Neuron (in vitro differentiated cells): ENCODE data around the gene RPRD2.

ENCODE experiments used
- H2AFZ ChIP-seq: one replicate; pipeline ENCODE4 v1.6.1; 2013; ENCODE audit warnings: low read depth, mild to moderate bottlenecking, inconsistent platforms, low read length, moderate library complexity
- H3K27me3 ChIP-seq: one replicate; pipeline ENCODE4 v1.6.1; 2013; ENCODE audit warnings: low read length; ENCODE audit not compliant: insufficient read depth
- H3K36me3 ChIP-seq: one replicate; pipeline ENCODE4 v1.6.1; 2013; ENCODE audit warnings: low read length; ENCODE audit not compliant: insufficient read depth
- H3K4me1 ChIP-seq: one replicate; pipeline ENCODE4 v1.6.1; 2013; ENCODE audit warnings: low read length; ENCODE audit not compliant: insufficient read depth
- H3K4me3 ChIP-seq: 2 replicates; pipeline ENCODE4 v1.5.1; 2013; ENCODE audit warnings: mild to moderate bottlenecking, low read length, moderate library complexity
- H3K9me3 ChIP-seq: one replicate; pipeline ENCODE4 v1.6.1; 2013; ENCODE audit warnings: low read length

RPRD2 gene

GRCh38 chr1:150405660-150406059 is 41.7 kb downstream of the RPRD2 start:
- Histone ChIP-seq H3K36me3 (no peaks in the 10 kb centered on the region), H3K4me1 (no peaks in the 10 kb centered on the region), H3K9me3 (no peaks in the 10 kb centered on the region), H3K27me3 (no peaks in the 10 kb centered on the region), H3K4me3 (no peak overlapping the region), H2AFZ (no peak overlapping the region)

- Histone ChIP-seq H3K9me3 (no peaks in the 10 kb centered on the region), H3K4me3 (no peak overlapping the region), H3K27me3 (no peaks in the 10 kb centered on the region), H2AFZ (no peak overlapping the region), H3K4me1 (no peaks in the 10 kb centered on the region), H3K36me3 (no peaks in the 10 kb centered on the region)
Measured at GRCh38 chr1:150406483-150406882, 42.5 kb downstream of the RPRD2 start.

DNA sequence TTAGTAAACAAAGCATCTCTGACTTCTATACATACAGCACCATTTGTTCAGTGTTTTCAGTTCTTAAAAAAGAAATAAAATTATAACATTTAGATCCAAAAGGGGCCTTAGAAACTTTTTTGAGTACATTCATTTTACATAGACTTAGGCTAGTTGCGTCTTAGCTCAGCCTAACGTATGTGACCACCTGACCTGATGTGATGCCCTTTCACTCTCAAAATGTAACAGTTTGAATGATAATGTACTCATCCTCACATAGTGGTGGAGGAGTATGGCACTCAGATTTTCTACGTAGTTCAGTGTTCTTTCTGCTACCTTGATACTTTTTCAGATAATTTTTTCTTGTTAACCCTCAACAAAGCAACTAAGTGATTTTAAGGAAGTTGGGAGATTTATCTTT is 43.4 kb downstream of the RPRD2 start:
- no peaks in the 10 kb centered on the region for H3K9me3 ChIP-seq
- no peaks in the 10 kb centered on the region for H3K27me3 ChIP-seq
- no peak overlapping the region for H3K4me3 ChIP-seq
- H3K4me1 ChIP-seq: no peaks in the 10 kb centered on the region
- no peak overlapping the region for H2AFZ ChIP-seq
- H3K36me3 ChIP-seq: no peaks in the 10 kb centered on the region

DNA sequence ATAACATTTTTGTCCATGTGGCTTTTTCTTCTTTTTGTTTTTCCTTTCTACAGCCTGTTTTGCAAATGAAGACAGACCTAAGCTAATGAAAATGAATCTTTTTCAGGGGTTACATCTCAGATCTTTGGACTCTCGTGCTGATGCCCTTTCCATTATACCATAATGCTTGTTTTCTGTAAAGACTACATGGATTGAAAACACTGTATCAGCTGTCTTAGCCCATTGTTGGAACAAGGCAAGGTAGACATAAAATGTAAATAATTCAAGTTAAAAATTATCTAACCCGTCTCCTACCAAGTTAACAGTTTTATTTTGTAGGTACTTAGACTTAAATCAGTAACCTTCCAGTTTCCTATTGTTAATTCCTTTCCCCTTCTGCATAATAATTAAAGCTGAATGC is 44.9 kb downstream of the RPRD2 start:
- H3K4me3 ChIP-seq: no peak overlapping the region
- H3K27me3 ChIP-seq: no peaks in the 10 kb centered on the region
- H3K4me1 ChIP-seq: no peaks in the 10 kb centered on the region
- no peaks in the 10 kb centered on the region for H3K36me3 ChIP-seq
- H2AFZ ChIP-seq: no peak overlapping the region
- no peaks in the 10 kb centered on the region for H3K9me3 ChIP-seq

DNA sequence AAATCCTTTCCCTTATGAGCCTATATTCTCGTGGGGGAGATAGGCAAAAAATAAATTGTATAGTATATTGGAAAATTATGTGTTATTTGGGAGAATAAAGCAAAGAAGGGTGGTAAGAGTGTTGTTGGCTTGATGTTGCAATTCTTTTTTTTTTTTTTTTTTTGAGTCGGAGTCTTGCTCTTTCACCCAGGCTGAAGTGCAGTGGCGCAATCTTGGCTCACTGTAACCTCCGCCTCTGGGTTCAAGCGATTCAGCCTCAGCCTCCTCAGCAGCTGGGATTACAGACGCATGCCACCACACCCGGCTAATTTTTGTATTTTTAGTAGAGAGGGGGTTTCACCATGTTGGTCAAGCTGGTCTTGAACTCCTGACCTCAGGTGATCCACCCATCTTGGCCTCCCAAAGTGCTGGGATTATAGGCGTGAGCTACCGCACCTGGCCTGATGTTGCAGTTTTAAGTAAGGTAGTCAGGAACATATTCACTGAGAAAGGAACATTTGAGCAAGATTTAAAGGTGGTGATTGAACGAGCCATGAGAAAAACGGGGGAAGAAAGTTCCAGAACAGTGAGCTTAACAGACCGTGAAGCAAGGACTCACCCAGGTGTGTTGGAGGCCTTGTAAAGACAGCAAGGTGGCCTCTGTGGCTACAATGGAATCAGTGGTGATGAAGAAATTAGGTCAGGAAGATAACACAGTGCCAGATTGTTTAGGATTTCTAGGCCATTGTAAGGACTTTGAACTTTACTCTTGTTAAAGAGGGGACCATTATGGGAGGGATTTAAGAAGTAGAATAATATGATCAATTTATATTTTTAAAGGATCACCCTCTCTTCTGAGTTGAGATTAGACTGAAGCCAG is 45.8 kb downstream of the RPRD2 start:
- Histone ChIP-seq H2AFZ (no peak overlapping the region), H3K9me3 (no peaks in the 10 kb centered on the region), H3K4me3 (no peak overlapping the region), H3K4me1 (no peaks in the 10 kb centered on the region), H3K27me3 (no peaks in the 10 kb centered on the region), H3K36me3 (no peaks in the 10 kb centered on the region)

GRCh38 chr1:150410582-150411101 is 46.7 kb downstream of the RPRD2 start:
- Histone ChIP-seq H2AFZ (no peak overlapping the region), H3K4me1 (no peaks in the 10 kb centered on the region), H3K4me3 (no peak overlapping the region), H3K27me3 (no peaks in the 10 kb centered on the region), H3K36me3 (no peaks in the 10 kb centered on the region), H3K9me3 (no peaks in the 10 kb centered on the region)

GRCh38 chr1:150414592-150414991 is 50.6 kb downstream of the RPRD2 start:
- no peak overlapping the region for H3K4me3 ChIP-seq
- no peak overlapping the region for H2AFZ ChIP-seq
- peaks cover 15% of the 10 kb centered on the region for H3K36me3 ChIP-seq
- no peaks in the 10 kb centered on the region for H3K27me3 ChIP-seq
- no peaks in the 10 kb centered on the region for H3K9me3 ChIP-seq
- H3K4me1 ChIP-seq: no peaks in the 10 kb centered on the region

- Histone ChIP-seq H2AFZ (no peak overlapping the region), H3K4me1 (no peaks in the 10 kb centered on the region), H3K36me3 (peaks cover 26% of the 10 kb centered on the region), H3K9me3 (no peaks in the 10 kb centered on the region), H3K27me3 (no peaks in the 10 kb centered on the region), H3K4me3 (no peak overlapping the region)
Measured at GRCh38 chr1:150415800-150416199, 51.9 kb downstream of the RPRD2 start.

GRCh38 chr1:150420560-150421265 is 56.8 kb downstream of the RPRD2 start:
- no peak overlapping the region for H2AFZ ChIP-seq
- no peaks in the 10 kb centered on the region for H3K4me1 ChIP-seq
- H3K36me3 ChIP-seq: peaks cover 44% of the 10 kb centered on the region
- H3K27me3 ChIP-seq: no peaks in the 10 kb centered on the region
- no peaks in the 10 kb centered on the region for H3K9me3 ChIP-seq
- no peak overlapping the region for H3K4me3 ChIP-seq

DNA sequence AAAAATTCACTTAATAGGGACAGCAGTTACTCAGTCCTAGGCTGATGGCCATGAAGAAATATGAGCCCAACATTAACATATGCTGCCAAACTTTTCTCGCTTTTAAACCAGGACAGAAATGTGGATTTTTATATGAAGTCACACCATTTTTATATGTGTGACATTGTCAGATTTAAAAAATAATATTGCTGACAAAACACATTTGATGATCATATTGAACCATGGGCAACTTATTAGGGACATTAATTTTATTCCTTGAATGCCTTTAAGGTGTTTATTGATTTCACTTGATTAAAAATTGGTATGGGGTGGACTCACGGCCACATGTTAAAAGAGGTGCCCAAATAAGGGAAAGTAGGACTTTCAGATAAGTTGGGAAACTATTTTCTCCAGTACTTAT is 58.6 kb downstream of the RPRD2 start:
- Histone ChIP-seq H3K27me3 (no peaks in the 10 kb centered on the region), H3K36me3 (peaks cover 44% of the 10 kb centered on the region), H3K4me1 (no peaks in the 10 kb centered on the region), H3K4me3 (no peak overlapping the region), H2AFZ (no peak overlapping the region), H3K9me3 (no peaks in the 10 kb centered on the region)

- Histone ChIP-seq H3K27me3 (no peaks in the 10 kb centered on the region), H3K4me1 (no peaks in the 10 kb centered on the region), H2AFZ (no peak overlapping the region), H3K4me3 (no peak overlapping the region), H3K36me3 (peaks cover 16% of the 10 kb centered on the region), H3K9me3 (no peaks in the 10 kb centered on the region)
Measured at GRCh38 chr1:150429805-150430204, 65.9 kb downstream of the RPRD2 start.

GRCh38 chr1:150441121-150441520 is 77.2 kb downstream of the RPRD2 start:
- Histone ChIP-seq H3K27me3 (no peaks in the 10 kb centered on the region), H3K4me1 (no peaks in the 10 kb centered on the region), H3K4me3 (no peak overlapping the region), H3K9me3 (no peaks in the 10 kb centered on the region), H3K36me3 (peaks cover 54% of the 10 kb centered on the region), H2AFZ (no peak overlapping the region)

- H3K36me3 ChIP-seq: peaks cover 78% of the 10 kb centered on the region
- no peaks in the 10 kb centered on the region for H3K27me3 ChIP-seq
- no peaks in the 10 kb centered on the region for H3K4me1 ChIP-seq
- H3K4me3 ChIP-seq: no peak overlapping the region
- no peak overlapping the region for H2AFZ ChIP-seq
- no peaks in the 10 kb centered on the region for H3K9me3 ChIP-seq
Measured at GRCh38 chr1:150444232-150444631, 80.3 kb downstream of the RPRD2 start.
